Panc1 (cell line): ENCODE measurements around the gene HSH2D. TPM values are rescaled to one million over a fixed set of nuclear protein-coding genes. Genes with fewer than 3 reads are reported as not detected.
"Not testable (repeated sequence)": the region's sequence is repeated elsewhere in the genome, so short reads cannot be mapped to it uniquely, and the experiment has no call there.

ENCODE experiments used
- ATAC-seq: fragments of 200-7000 bp; cut with Tn5 transposase; 2 replicates; pipeline ENCODE4 v1.9.1; 2020; ENCODE audit warnings: mild to moderate bottlenecking, moderate library complexity
- BruUV-seq: library from RNA; stranded (reverse); fragments of 400-500 nt; replicated peaks from 2 replicates; lab custom pipeline; 2021; lab: Mats Ljungman, UMichigan
- CTCF ChIA-PET: fragments of 300-600 bp; sonication (Branson Sonifier 250); formaldehyde crosslinking; loops from one replicate; lab custom pipeline; 2022; ENCODE audit warnings: antibody characterized with exemption; lab: Charles Lee
- POLR2A ChIA-PET: fragments of 300-600 bp; sonication (Branson Sonifier 250); formaldehyde crosslinking; loops from one replicate; lab custom pipeline; 2022; ENCODE audit warnings: antibody characterized with exemption; lab: Charles Lee
- DNase-seq: peaks from one replicate; pipeline ENCODE4 v3.0.0-alpha.2; 2010; ENCODE audit warnings: low read depth, low spot score
- H3K27ac ChIP-seq: 2 replicates; pipeline ENCODE4 v1.5.1; 2011; ENCODE audit warnings: mild to moderate bottlenecking, low read length, inconsistent platforms
- H3K27me3 ChIP-seq: fragments of 200-500 bp; sonication (Bioruptor generic); 2 replicates; pipeline ENCODE4 v1.6.0; 2014; ENCODE audit warnings: low read length, inconsistent platforms; ENCODE audit not compliant: control insufficient read depth, insufficient read depth
- H3K36me3 ChIP-seq: fragments of 200-500 bp; sonication (Bioruptor generic); 2 replicates; pipeline ENCODE4 v1.5.1; 2014; ENCODE audit warnings: inconsistent platforms, mild to moderate bottlenecking, low read length, moderate library complexity; ENCODE audit not compliant: control insufficient read depth, insufficient read depth
- H3K4me1 ChIP-seq: 2 replicates; pipeline ENCODE4 v1.5.1; 2011; ENCODE audit warnings: inconsistent platforms, mild to moderate bottlenecking, low read length, moderate library complexity; ENCODE audit not compliant: control insufficient read depth, insufficient read depth
- H3K4me3 ChIP-seq, 2 experiments: 2 replicates each; pipeline ENCODE4 v1.5.1; 2011 to 2012; ENCODE audit warnings: low read depth in 2 of 2, low read length in 2 of 2, mild to moderate bottlenecking in 2 of 2, inconsistent platforms in 1 of 2, moderate library complexity in 1 of 2
- H3K9me3 ChIP-seq: fragments of 200-500 bp; sonication (Bioruptor generic); 2 replicates; pipeline ENCODE4 v1.5.1; 2014; ENCODE audit warnings: low read depth, mild to moderate bottlenecking, inconsistent platforms, low read length, moderate library complexity; ENCODE audit not compliant: control insufficient read depth, insufficient read depth
- POLR2AphosphoS5 ChIP-seq: IDR thresholded peaks from 2 replicates; pipeline ENCODE4 v1.6.1; 2012; ENCODE audit warnings: mild to moderate bottlenecking, low read depth, low read length, moderate library complexity
- SIN3A ChIP-seq: IDR thresholded peaks from 2 replicates; pipeline ENCODE4 v1.6.1; 2012; ENCODE audit warnings: low read depth, mild to moderate bottlenecking, low read length, moderate library complexity, borderline replicate concordance; ENCODE audit not compliant: insufficient read depth
- TCF7L2 ChIP-seq: IDR thresholded peaks from 2 replicates; pipeline ENCODE4 v1.6.1; 2011; ENCODE audit warnings: mild to moderate bottlenecking, low read depth, low read length, inconsistent platforms
- in situ Hi-C: cut with HindIII; loops from 2 replicates; pipeline ENCODE4 v1.10.0; 2016; ENCODE audit warnings: low sequenced_read_pairs, low pct_unique_long_range_greater_than_20kb
- intact Hi-C: fragments of 100-400 bp; cut with micrococcal nuclease; formaldehyde crosslinking; loops from one replicate; pipeline ENCODE4 v1.10.0; 2022; ENCODE audit not compliant: unreplicated experiment
- total RNA-seq: library from RNA; stranded (reverse); gene quantifications from one replicate; pipeline ENCODE4 v1.2.1, GENCODE V29; 2021; ENCODE audit not compliant: unreplicated experiment
- TF ChIP-seq, protein P1 (sequence below): fragments of 450-650 bp; IDR thresholded peaks from 2 replicates; pipeline ENCODE4 v1.5.1; 2017; ENCODE audit warnings: mild to moderate bottlenecking
- TF ChIP-seq, protein P2 (sequence below), 2 experiments: IDR thresholded peaks; 2 replicates each; pipeline ENCODE4 v1.6.1; 2011 to 2012; ENCODE audit warnings: low read depth in 2 of 2, control low read depth in 1 of 2, low read length in 1 of 2, mild to moderate bottlenecking in 1 of 2, moderate library complexity in 1 of 2; ENCODE audit not compliant: insufficient read depth in 1 of 2

The HSH2D gene
- total RNA-seq, 1 experiment from 2014 or later = not detected

DNA sequence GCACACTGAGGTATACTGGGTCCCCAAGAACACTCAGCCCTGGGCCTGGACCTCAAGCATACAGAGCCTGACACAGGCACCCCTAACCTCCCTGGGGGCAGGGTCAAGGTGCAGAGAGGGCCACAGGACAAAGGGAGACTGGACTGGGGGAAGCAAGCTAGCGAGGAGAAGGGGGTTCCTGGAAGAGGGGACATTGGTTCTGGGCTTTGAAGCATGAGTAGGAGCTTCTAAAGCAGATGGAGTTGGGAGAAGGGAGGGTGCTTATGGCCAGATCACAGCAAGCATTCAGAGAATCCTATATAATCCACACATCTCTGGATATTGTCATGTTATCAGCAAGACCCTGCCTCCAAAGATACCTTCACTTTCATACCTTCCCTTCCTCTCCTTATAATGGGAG is 26.6 kb downstream of the HSH2D start:
- ChIA-PET CTCF (no interaction called here), POLR2A (interaction anchor here (0.6 kb wide), 1 partner anchor 135 kb away, joined by 7 read pairs; no protein-coding TSS in a partner anchor)
- in situ Hi-C loops = no loop called here
- Histone ChIP-seq H3K27me3 (no peaks in the 10 kb centered on the region), H3K4me3 (no peak overlapping the region), H3K27ac (no peak overlapping the region), H3K4me1 (no peaks in the 10 kb centered on the region), H3K36me3 (no peaks in the 10 kb centered on the region), H3K9me3 (no peaks in the 10 kb centered on the region)
- BruUV-seq = no TSS peak
- intact Hi-C loops = no loop called here
- ATAC-seq (no peak; the same call in 1 of the 2 replicates), DNase-seq (no peak)
- TF ChIP-seq, protein P1, sequence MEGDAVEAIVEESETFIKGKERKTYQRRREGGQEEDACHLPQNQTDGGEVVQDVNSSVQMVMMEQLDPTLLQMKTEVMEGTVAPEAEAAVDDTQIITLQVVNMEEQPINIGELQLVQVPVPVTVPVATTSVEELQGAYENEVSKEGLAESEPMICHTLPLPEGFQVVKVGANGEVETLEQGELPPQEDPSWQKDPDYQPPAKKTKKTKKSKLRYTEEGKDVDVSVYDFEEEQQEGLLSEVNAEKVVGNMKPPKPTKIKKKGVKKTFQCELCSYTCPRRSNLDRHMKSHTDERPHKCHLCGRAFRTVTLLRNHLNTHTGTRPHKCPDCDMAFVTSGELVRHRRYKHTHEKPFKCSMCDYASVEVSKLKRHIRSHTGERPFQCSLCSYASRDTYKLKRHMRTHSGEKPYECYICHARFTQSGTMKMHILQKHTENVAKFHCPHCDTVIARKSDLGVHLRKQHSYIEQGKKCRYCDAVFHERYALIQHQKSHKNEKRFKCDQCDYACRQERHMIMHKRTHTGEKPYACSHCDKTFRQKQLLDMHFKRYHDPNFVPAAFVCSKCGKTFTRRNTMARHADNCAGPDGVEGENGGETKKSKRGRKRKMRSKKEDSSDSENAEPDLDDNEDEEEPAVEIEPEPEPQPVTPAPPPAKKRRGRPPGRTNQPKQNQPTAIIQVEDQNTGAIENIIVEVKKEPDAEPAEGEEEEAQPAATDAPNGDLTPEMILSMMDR = no peak
- TF ChIP-seq SIN3A (no peak), TCF7L2 (no peak), POLR2AphosphoS5 (no peak)
- TF ChIP-seq, protein P2, sequence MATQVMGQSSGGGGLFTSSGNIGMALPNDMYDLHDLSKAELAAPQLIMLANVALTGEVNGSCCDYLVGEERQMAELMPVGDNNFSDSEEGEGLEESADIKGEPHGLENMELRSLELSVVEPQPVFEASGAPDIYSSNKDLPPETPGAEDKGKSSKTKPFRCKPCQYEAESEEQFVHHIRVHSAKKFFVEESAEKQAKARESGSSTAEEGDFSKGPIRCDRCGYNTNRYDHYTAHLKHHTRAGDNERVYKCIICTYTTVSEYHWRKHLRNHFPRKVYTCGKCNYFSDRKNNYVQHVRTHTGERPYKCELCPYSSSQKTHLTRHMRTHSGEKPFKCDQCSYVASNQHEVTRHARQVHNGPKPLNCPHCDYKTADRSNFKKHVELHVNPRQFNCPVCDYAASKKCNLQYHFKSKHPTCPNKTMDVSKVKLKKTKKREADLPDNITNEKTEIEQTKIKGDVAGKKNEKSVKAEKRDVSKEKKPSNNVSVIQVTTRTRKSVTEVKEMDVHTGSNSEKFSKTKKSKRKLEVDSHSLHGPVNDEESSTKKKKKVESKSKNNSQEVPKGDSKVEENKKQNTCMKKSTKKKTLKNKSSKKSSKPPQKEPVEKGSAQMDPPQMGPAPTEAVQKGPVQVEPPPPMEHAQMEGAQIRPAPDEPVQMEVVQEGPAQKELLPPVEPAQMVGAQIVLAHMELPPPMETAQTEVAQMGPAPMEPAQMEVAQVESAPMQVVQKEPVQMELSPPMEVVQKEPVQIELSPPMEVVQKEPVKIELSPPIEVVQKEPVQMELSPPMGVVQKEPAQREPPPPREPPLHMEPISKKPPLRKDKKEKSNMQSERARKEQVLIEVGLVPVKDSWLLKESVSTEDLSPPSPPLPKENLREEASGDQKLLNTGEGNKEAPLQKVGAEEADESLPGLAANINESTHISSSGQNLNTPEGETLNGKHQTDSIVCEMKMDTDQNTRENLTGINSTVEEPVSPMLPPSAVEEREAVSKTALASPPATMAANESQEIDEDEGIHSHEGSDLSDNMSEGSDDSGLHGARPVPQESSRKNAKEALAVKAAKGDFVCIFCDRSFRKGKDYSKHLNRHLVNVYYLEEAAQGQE (IDR thresholded peaks at IDR 0.05; ENCODE audit: insufficient read depth in 1 of 2, low read depth in 2 of 2, low read length in 1 of 2) = no peak

DNA sequence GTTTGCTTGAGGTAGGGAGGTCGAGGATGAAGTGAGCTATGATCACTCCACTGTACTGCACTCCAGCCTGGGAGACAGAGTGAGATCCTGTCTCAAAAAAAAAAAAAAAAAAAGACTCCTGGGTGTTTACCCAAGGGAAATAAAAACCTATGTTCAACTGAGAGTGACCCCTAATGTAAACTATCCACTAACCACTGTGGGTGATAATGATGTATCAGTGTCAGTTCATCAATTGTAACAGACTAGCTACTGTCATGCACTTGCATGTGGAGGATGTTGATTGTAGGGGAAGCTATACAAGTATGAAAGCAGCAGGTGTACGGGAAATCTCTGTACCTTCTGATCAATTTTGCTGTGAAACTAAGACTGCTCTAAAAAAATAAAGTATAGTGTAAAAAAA is 32.5 kb downstream of the HSH2D start:
- H3K36me3 ChIP-seq = no peaks in the 10 kb centered on the region
- H3K27me3 ChIP-seq = no peaks in the 10 kb centered on the region
- no peak overlapping the region for H3K27ac ChIP-seq
- ChIA-PET POLR2A (interaction anchor here (0.5 kb wide), 1 partner anchor 108 kb away, joined by 11 read pairs; no protein-coding TSS in a partner anchor), CTCF (no interaction called here)
- no peaks in the 10 kb centered on the region for H3K9me3 ChIP-seq
- H3K4me3 ChIP-seq = no peak overlapping the region
- DNase-seq (no peak), ATAC-seq (no peak)
- intact Hi-C loops (no loop called here), in situ Hi-C loops (no loop called here)
- no peak for TF ChIP-seq POLR2AphosphoS5
- TF ChIP-seq TCF7L2 = no peak
- no peak for TF ChIP-seq SIN3A
- TF ChIP-seq, protein P2 (IDR thresholded peaks at IDR 0.05; ENCODE audit: insufficient read depth in 1 of 2, low read depth in 2 of 2, low read length in 1 of 2) = no peak
- TF ChIP-seq, protein P1 = no peak
- BruUV-seq = no TSS peak
- no peaks in the 10 kb centered on the region for H3K4me1 ChIP-seq

DNA sequence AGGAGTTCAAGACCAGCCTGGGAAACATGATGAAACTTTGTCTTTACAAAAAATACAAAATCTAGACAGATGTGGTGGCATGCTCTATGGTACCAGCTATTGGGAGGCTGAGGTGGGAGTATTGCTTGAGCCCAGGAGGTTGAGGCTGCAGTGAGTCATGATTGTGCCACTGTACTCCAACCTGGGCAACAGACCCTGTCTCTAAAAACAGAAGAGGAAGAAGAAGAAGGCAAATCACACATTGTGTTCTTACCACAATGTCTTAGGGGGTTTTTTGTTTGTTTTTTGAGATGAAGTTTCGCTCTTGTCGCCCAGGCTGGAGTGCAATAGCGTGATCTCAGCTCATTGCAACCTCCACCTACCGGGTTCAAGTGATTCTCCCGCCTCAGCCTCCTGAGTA is 35.4 kb downstream of the HSH2D start:
- H3K27me3 ChIP-seq, DNase-seq, H3K9me3 ChIP-seq, in situ Hi-C loops, H3K27ac ChIP-seq, ATAC-seq, BruUV-seq, H3K4me1 ChIP-seq, intact Hi-C loops, CTCF ChIA-PET, POLR2A ChIA-PET, H3K4me3 ChIP-seq, H3K36me3 ChIP-seq: not testable (repeated sequence)
